Coronary artery (tissue), 2 donors: Measurements from ENCODE around the gene C1RL.

ENCODE experiments used
- DNase-seq: peaks from one replicate; pipeline ENCODE4 v3.0.0-alpha.2; 2017; ENCODE audit warnings: low spot score
- H3K27ac ChIP-seq, 2 donors: fragments of 200-600 bp; sonication (generic); one replicate each; pipeline ENCODE4 v1.5.1; 2016 to 2019
- H3K4me3 ChIP-seq: fragments of 200-600 bp; sonication (generic); 2 replicates; pipeline ENCODE4 v1.5.1; 2016; ENCODE audit warnings: mild to moderate bottlenecking, moderate library complexity
- TF ChIP-seq, protein P1 (sequence below): fragments of 200-600 bp; sonication (generic); IDR thresholded peaks from one replicate; pipeline ENCODE4 v1.5.1; 2019; ENCODE audit warnings: antibody characterized with exemption

Gene C1RL

DNA sequence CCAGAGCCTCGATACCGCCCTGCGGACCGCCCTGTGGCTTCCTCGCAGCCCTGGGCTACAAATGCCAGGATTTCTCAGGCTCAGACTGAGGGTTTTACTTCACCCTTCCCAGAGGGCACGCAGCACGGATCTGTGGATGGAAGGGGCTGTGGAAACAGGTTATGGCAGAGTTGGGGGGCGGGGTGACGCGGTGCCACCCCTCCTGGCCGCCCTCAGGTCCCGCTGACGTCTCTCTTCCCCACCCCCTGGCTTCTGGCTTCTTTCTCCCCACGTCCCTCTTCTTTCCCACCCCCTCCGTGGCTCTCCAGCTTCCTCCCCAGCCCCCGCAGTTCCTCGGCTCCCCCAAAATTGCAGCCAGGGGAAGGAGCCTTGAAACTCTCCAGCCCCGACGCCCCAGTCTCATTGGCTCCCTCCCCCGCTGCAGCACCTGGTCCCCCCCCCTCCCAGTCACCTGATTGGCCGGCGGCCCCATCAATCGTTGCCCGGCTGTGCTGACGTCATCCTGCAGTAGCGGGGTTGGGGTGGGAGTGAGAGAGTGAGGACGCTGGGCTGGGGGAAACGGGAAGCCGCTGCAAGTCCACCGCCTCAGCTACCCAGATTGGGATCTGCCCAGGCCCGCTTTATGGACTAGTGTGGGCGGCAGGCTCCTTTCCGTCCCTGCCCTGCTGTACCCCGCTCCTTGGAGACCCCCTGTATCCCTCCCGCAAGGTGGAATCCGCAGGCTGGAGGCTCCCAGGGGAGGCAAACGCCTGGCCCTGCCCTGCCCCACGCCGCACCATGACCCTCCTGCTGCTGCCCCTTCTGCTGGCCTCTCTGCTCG, 21.1 kb upstream of the C1RL start, which contains the start of gene CLSTN3:
CLSTN3 (plus strand) TSS at position 500 of the 820 bp plus-strand sequence; CDS start at position 778, 278 bp downstream.
- peak within 1 kb of the TSS; percentile 77 to 90 for H3K27ac ChIP-seq
- peak; percentile 83 for DNase-seq
- TF ChIP-seq, protein P1, sequence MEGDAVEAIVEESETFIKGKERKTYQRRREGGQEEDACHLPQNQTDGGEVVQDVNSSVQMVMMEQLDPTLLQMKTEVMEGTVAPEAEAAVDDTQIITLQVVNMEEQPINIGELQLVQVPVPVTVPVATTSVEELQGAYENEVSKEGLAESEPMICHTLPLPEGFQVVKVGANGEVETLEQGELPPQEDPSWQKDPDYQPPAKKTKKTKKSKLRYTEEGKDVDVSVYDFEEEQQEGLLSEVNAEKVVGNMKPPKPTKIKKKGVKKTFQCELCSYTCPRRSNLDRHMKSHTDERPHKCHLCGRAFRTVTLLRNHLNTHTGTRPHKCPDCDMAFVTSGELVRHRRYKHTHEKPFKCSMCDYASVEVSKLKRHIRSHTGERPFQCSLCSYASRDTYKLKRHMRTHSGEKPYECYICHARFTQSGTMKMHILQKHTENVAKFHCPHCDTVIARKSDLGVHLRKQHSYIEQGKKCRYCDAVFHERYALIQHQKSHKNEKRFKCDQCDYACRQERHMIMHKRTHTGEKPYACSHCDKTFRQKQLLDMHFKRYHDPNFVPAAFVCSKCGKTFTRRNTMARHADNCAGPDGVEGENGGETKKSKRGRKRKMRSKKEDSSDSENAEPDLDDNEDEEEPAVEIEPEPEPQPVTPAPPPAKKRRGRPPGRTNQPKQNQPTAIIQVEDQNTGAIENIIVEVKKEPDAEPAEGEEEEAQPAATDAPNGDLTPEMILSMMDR, result no peak
- H3K4me3 ChIP-seq, result peak within 1 kb of the TSS; percentile 86

DNA sequence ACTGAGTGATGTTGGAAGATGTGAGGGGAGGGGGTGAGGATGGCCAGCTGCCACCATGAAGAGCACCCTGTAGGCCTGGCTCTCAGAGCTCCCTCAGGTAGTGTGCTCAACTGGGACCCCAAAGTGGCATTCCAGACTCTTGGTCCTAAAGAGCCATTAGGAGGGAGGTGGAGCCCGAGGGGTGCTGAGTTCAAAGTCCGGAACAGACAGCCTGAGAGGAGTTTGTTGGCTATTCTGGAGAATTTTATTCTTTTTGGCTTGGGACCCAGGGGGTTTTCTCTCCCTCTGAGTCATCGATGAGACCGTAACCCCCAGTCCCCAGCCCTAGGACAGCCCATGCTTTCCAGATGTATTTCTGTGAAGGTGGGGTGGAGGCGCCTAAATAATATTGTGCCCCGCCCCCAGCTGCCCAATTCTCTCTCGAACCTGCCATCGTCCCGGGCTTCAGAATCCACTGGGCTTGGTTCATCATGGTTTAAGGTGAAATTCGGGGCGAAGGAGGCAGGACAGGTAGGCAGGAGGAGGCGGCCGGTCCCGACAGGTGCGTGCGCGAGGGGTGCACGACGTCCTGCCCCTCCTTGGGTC, 20.4 kb upstream of the C1RL start:
- TF ChIP-seq, protein P1, result no peak
- DNase-seq, result no peak
- peak overlapping the region; percentile 77 to 90 for H3K27ac ChIP-seq
- peak overlapping the region; percentile 86 for H3K4me3 ChIP-seq

DNA sequence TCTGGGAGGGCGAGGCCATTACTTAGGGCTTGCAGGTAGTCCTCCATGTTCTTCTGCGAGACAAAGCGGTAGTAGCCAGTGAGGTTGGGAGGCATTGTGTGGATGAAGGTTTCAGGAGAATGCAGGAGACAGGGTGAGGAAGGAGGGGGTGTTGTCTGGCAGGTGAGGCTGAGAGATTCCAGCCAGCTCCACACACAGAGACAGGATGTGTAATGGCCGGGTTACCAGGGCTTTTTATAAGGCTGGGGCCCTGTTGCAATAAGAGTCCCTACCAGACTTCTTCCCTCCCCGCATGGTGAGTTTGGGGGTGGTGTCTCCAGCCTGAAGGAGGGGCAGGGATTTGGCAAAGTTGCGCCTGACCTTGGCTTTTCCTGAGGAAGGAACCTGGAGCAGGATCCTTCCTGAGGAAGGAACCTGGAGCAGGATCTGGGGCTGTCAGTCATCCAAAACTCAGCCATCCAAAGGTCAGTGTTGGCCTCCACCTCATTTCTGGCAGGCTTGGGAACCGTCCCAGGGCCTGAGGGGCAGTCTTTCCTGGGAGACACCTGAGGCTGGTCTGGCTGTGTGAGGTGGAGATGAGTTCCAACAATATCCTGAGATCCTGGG, 19.8 kb upstream of the C1RL start, which contains the start of gene RBP5:
RBP5 (minus strand) TSS at position 209 of the 606 bp plus-strand sequence; CDS start at position 95, 114 bp downstream.
- DNase-seq, result no peak
- Histone ChIP-seq H3K4me3 (peak within 1 kb of the TSS; percentile 86), H3K27ac (peak within 1 kb of the TSS; percentile 77 to 90)
- TF ChIP-seq, protein P1, result no peak

DNA sequence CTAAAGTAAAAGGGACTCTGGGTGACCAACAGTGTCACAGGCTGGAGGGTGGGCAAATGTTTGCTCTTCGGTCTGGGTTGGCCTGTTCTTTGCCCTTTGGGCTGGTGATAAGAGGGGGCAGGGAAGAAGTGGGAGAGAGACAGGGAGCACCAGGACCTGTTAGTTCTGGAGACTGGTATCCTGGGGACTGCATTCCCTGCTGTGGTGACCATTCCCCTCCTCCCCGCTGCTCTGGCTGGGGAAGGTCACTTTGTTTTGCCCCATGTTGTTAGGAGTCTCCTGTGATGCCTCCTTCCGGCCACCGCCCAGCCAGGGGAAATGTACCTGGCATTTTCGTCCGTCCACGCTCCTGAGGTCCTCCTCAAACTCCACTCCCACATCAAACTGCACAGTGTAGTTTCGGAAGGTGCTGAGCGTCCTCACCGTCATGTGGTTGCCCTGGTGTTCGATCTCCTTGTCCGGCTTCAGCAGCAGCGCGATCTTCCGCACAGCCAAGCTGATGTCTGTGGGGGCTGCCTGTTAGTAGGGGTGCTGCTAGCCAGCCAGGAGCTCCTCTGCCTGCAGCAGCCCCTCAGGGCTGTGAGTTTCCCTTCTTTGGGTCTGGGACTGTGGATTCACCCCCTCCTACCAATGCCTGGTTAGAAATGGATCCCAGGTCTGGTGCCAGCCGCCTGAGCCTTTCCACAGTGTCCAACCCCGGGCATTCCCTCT, 19.1 kb upstream of the C1RL start:
- TF ChIP-seq, protein P1, result no peak
- no peak for DNase-seq
- H3K27ac ChIP-seq, result no peak overlapping the region
- H3K4me3 ChIP-seq, result peak overlapping the region; percentile 2

DNA sequence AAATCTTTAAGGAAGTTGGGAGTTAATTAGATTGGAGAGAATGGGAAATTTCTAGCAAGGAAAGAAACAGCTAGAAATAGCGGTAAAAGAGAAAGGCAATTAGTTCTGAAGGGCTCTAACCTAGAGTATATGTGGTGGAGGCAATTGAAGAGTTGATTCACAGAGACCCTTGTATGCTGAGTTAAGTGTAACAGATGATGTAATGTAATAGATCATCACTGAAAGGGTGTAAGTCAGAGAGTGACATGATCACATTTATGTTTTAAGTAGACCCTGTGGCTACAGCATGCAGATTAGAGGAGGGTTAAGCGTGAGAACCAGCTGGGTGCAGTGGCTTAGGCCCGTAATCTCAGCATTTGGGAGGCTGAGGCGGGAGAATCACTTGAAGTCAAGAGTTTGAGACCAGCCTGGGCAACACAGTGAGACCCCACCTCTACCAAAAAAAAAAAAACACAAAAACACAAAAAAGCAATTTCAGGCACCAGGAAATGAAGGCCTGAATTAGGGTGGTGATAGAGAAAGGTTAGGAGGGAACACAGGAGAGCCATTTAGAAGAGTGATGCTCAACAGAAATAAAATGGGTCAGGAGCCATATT, 16.7 kb upstream of the C1RL start:
- no peak overlapping the region for H3K27ac ChIP-seq
- DNase-seq, result no peak
- no peak overlapping the region for H3K4me3 ChIP-seq
- TF ChIP-seq, protein P1, result no peak

DNA sequence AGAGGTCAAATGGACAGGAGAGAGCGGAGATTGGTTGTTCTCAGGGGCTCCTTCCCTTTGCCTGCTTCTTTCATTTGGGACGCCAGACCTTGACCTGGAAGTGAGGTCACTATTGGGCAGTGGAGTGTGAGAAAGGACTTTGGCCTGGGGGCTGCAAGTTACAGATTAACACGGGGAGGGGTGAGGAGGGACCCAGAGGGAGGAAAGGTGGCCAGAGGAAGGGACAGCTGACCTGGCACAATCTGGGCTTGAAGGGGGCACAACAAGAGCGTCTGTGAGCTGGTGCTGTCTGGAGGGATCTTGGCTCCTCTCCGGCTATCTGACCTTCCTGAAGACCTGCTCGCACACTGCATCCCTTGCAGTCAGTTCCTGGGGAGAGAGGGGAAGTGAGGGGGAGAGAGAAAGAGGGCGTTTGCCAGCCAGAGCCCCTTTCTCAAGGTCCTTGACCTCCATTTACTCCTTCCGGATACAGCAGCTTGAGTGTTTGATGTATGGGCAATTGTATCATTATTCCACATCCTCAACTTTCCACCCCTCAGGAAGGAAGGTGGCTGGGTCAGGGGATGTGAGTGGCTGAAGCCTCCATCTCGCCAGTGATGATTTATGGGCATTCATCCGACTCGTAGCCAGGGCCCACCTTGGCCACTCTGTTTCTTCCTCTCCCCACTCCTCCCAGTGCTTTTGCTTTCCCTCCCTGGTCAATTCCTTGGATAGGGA, 14.9 kb upstream of the C1RL start:
- peak overlapping the region in 1 of 2 donors; percentile 32 for H3K27ac ChIP-seq
- DNase-seq, result no peak
- no peak overlapping the region for H3K4me3 ChIP-seq
- TF ChIP-seq, protein P1, result no peak
